PC-3 (cell line): ENCODE measurements around the gene PARN.

Source experiments
- EZH2 ChIP-seq: fragments of 300-600 bp; sonication (generic); IDR thresholded peaks from one replicate; pipeline ENCODE4 v1.6.1; 2017; ENCODE audit warnings: antibody characterized with exemption, mild to moderate bottlenecking, low read length; ENCODE audit not compliant: unreplicated experiment
- EZH2phosphoT487 ChIP-seq: fragments of 300-600 bp; sonication (generic); IDR thresholded peaks from 2 replicates; pipeline ENCODE4 v1.6.1; 2018; ENCODE audit warnings: mild to moderate bottlenecking, antibody characterized with exemption, low read length, borderline replicate concordance
- TF ChIP-seq, protein P1 (sequence below): fragments of 300-600 bp; sonication (generic); conservative IDR thresholded peaks from 2 replicates; pipeline ENCODE4 v1.5.1; 2017; ENCODE audit warnings: antibody characterized with exemption, low read depth, mild to moderate bottlenecking, low read length

GRCh38 chr16:14513389-14514107, 116.5 kb downstream of the PARN start:
- TF ChIP-seq, protein P1, sequence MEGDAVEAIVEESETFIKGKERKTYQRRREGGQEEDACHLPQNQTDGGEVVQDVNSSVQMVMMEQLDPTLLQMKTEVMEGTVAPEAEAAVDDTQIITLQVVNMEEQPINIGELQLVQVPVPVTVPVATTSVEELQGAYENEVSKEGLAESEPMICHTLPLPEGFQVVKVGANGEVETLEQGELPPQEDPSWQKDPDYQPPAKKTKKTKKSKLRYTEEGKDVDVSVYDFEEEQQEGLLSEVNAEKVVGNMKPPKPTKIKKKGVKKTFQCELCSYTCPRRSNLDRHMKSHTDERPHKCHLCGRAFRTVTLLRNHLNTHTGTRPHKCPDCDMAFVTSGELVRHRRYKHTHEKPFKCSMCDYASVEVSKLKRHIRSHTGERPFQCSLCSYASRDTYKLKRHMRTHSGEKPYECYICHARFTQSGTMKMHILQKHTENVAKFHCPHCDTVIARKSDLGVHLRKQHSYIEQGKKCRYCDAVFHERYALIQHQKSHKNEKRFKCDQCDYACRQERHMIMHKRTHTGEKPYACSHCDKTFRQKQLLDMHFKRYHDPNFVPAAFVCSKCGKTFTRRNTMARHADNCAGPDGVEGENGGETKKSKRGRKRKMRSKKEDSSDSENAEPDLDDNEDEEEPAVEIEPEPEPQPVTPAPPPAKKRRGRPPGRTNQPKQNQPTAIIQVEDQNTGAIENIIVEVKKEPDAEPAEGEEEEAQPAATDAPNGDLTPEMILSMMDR, result no peak
- TF ChIP-seq EZH2phosphoT487 (no peak), EZH2 (no peak)
